Loucy (cell line): ENCODE results near the gene IL12B.
"Not testable (repeated sequence)": the region's sequence is repeated elsewhere in the genome, so short reads cannot be mapped to it uniquely, and the experiment has no call there.

ENCODE experiments used
- EZH2phosphoT487 ChIP-seq: fragments of 200-600 bp; IDR thresholded peaks from 2 replicates; pipeline ENCODE4 v1.6.1; 2018; ENCODE audit warnings: antibody characterized with exemption, mild to moderate bottlenecking, moderate library complexity, borderline replicate concordance
- TF ChIP-seq, protein P1 (sequence below): fragments of 200-600 bp; sonication (generic); conservative IDR thresholded peaks from 2 replicates; pipeline ENCODE4 v1.5.1; 2014; ENCODE audit warnings: mild to moderate bottlenecking, antibody characterized with exemption, low read length

- TF ChIP-seq, protein P1, sequence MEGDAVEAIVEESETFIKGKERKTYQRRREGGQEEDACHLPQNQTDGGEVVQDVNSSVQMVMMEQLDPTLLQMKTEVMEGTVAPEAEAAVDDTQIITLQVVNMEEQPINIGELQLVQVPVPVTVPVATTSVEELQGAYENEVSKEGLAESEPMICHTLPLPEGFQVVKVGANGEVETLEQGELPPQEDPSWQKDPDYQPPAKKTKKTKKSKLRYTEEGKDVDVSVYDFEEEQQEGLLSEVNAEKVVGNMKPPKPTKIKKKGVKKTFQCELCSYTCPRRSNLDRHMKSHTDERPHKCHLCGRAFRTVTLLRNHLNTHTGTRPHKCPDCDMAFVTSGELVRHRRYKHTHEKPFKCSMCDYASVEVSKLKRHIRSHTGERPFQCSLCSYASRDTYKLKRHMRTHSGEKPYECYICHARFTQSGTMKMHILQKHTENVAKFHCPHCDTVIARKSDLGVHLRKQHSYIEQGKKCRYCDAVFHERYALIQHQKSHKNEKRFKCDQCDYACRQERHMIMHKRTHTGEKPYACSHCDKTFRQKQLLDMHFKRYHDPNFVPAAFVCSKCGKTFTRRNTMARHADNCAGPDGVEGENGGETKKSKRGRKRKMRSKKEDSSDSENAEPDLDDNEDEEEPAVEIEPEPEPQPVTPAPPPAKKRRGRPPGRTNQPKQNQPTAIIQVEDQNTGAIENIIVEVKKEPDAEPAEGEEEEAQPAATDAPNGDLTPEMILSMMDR = not testable (repeated sequence)
- TF ChIP-seq EZH2phosphoT487 = not testable (repeated sequence)
These were observed 36.5 kb upstream of the IL12B start for GRCh38 chr5:159366776-159367175.
